H1 (cell line): ENCODE results near the gene NDUFB5. TPM values are rescaled to one million over a fixed set of nuclear protein-coding genes. Genes with fewer than 3 reads are reported as not detected.

Experiments
- CTCF ChIA-PET: fragments of 300-600 bp; sonication (Branson Sonifier 250); formaldehyde crosslinking; loops from one replicate; lab custom pipeline; 2021; ENCODE audit not compliant: partially characterized antibody; lab: Charles Lee
- POLR2A ChIA-PET: fragments of 300-600 bp; sonication (Branson Sonifier 250); formaldehyde crosslinking; loops from one replicate; lab custom pipeline; 2021; ENCODE audit warnings: inconsistent platforms; ENCODE audit not compliant: partially characterized antibody; lab: Charles Lee
- DNase-seq, 2 experiments: peaks; one replicate each; pipeline versions ENCODE4 v3.0.0 to v3.0.0-alpha.2; 2010 to 2022; ENCODE audit warnings: low spot score in 2 of 2, low read depth in 1 of 2, mixed read lengths in 1 of 2
- FAIRE-seq: peaks from 2 replicates; lab custom pipeline; 2011; peaks lifted over from hg19 to GRCh38; lab: Jason Lieb, UNC
- H2AFZ ChIP-seq: 2 replicates; pipeline ENCODE4 v1.8.1; 2012; ENCODE audit warnings: low read length, inconsistent platforms
- H2AK5ac ChIP-seq: 2 replicates; pipeline ENCODE4 v1.6.1; 2013; ENCODE audit warnings: low read depth, low read length
- H2BK120ac ChIP-seq: replicated peaks from 2 replicates; pipeline ENCODE3; 2013; ENCODE audit warnings: low read depth, low read length, inconsistent platforms
- H2BK12ac ChIP-seq: 2 replicates; pipeline ENCODE4 v1.6.1; 2013; ENCODE audit warnings: low read depth, low read length
- H2BK15ac ChIP-seq: 2 replicates; pipeline ENCODE4 v1.6.1; 2013; ENCODE audit warnings: low read length
- H2BK20ac ChIP-seq: 2 replicates; pipeline ENCODE4 v1.6.1; 2013; ENCODE audit warnings: low read length
- H2BK5ac ChIP-seq: 2 replicates; pipeline ENCODE4 v1.6.1; 2013; ENCODE audit warnings: low read depth, low read length
- H3K14ac ChIP-seq: 2 replicates; pipeline ENCODE4 v1.6.1; 2013; ENCODE audit warnings: inconsistent platforms; ENCODE audit not compliant: insufficient read length
- H3K18ac ChIP-seq: 2 replicates; pipeline ENCODE4 v1.6.1; 2013; ENCODE audit warnings: low read length; ENCODE audit errors: extremely low read depth
- H3K23ac ChIP-seq: 2 replicates; pipeline ENCODE4 v1.6.1; 2013; ENCODE audit warnings: inconsistent platforms; ENCODE audit not compliant: insufficient read length
- H3K23me2 ChIP-seq: 2 replicates; pipeline ENCODE4 v1.6.1; 2013; ENCODE audit warnings: low read depth, low read length
- H3K27ac ChIP-seq: 2 replicates; pipeline ENCODE4 v1.6.1; 2011; ENCODE audit warnings: low read depth, low read length, inconsistent platforms
- H3K27me3 ChIP-seq, 4 experiments: replicated peaks in 1 of 4; 1 replicate in 1 of 4; 2 replicates in 3 of 4; pipeline versions ENCODE4 v1.6.1 to v1.8.1; 2011 to 2013; ENCODE audit warnings: low read length in 3 of 4, mild to moderate bottlenecking in 3 of 4, inconsistent platforms in 2 of 4, mixed read lengths in 2 of 4, moderate library complexity in 1 of 4; ENCODE audit not compliant: control insufficient read depth in 3 of 4, insufficient read depth in 3 of 4; ENCODE audit errors: extremely low read depth in 1 of 4
- H3K36me3 ChIP-seq, 4 experiments: 2 replicates each; pipeline versions ENCODE4 v1.6.1 to v1.8.1; 2011 to 2013; ENCODE audit warnings: mild to moderate bottlenecking in 4 of 4, low read length in 3 of 4, moderate library complexity in 2 of 4, control low read depth in 1 of 4, inconsistent platforms in 1 of 4; ENCODE audit not compliant: insufficient read depth in 4 of 4, control insufficient read depth in 2 of 4
- H3K4ac ChIP-seq: replicated peaks from 2 replicates; pipeline ENCODE3; 2013; ENCODE audit warnings: low read length, low read depth, mixed read lengths, inconsistent platforms; ENCODE audit not compliant: insufficient read length
- H3K4me1 ChIP-seq, 4 experiments: replicated peaks in 1 of 4; 1 replicate in 1 of 4; 2 replicates in 3 of 4; pipeline versions ENCODE4 v1.6.1 to v1.8.1; 2011 to 2013; ENCODE audit warnings: low read length in 3 of 4, inconsistent platforms in 2 of 4, mixed read lengths in 1 of 4; ENCODE audit not compliant: insufficient read depth in 4 of 4, control insufficient read depth in 3 of 4
- H3K4me2 ChIP-seq, 2 experiments: 2 replicates each; pipeline versions ENCODE4 v1.6.1 to v1.8.1; 2011 to 2013; ENCODE audit warnings: low read depth in 2 of 2, low read length in 2 of 2, control low read depth in 1 of 2, inconsistent platforms in 1 of 2, mild to moderate bottlenecking in 1 of 2; ENCODE audit not compliant: insufficient read depth in 1 of 2
- H3K4me3 ChIP-seq, 4 experiments: fragments of 200-600, 300-600 bp in 1 of 4; sonication (generic), shearing (Covaris generic), sonication (Bioruptor Twin) in 1 of 4; 2 replicates each; pipeline versions ENCODE4 v1.5.1 to v1.8.1; 2011 to 2016; ENCODE audit warnings: low read length in 4 of 4, low read depth in 3 of 4, control low read depth in 2 of 4, inconsistent platforms in 2 of 4, mild to moderate bottlenecking in 2 of 4, mixed read lengths in 1 of 4, moderate library complexity in 1 of 4; ENCODE audit not compliant: insufficient read depth in 2 of 4; ENCODE audit errors: extremely low read depth in 1 of 4
- H3K56ac ChIP-seq: replicated peaks from 2 replicates; pipeline ENCODE3; 2013; ENCODE audit warnings: low read depth, mild to moderate bottlenecking, mixed read lengths, low read length, inconsistent platforms; ENCODE audit not compliant: insufficient read length
- H3K79me1 ChIP-seq: 2 replicates; pipeline ENCODE4 v1.6.1; 2013; ENCODE audit warnings: low read depth, low read length, control low read depth
- H3K79me2 ChIP-seq, 2 experiments: 2 replicates each; pipeline versions ENCODE4 v1.6.1 to v1.8.1; 2012 to 2013; ENCODE audit warnings: low read length in 2 of 2, mild to moderate bottlenecking in 2 of 2, inconsistent platforms in 1 of 2; ENCODE audit not compliant: insufficient read depth in 2 of 2, control insufficient read depth in 1 of 2
- H3K9ac ChIP-seq, 4 experiments: replicated peaks in 1 of 4; 1 replicate in 1 of 4; 2 replicates in 3 of 4; pipeline versions ENCODE4 v1.6.1 to v1.8.1; 2011 to 2013; ENCODE audit warnings: low read depth in 3 of 4, low read length in 3 of 4, control low read depth in 2 of 4, mild to moderate bottlenecking in 2 of 4, moderate library complexity in 2 of 4, inconsistent platforms in 1 of 4; ENCODE audit errors: extremely low read depth in 1 of 4
- H3K9me3 ChIP-seq, 2 experiments: 2 replicates each; pipeline versions ENCODE4 v1.6.1 to v1.8.1; 2012 to 2013; ENCODE audit warnings: mild to moderate bottlenecking in 2 of 2, moderate library complexity in 2 of 2, control low read depth in 1 of 2, inconsistent platforms in 1 of 2, low read depth in 1 of 2, low read length in 1 of 2, mixed read lengths in 1 of 2; ENCODE audit not compliant: insufficient read depth in 2 of 2
- H4K20me1 ChIP-seq, 2 experiments: replicated peaks in 1 of 2; 2 replicates each; pipeline versions ENCODE3 to v1.8.1; 2011 to 2013; ENCODE audit warnings: inconsistent platforms in 2 of 2, low read length in 2 of 2, mild to moderate bottlenecking in 1 of 2; ENCODE audit not compliant: insufficient read depth in 2 of 2, control insufficient read depth in 1 of 2
- H4K5ac ChIP-seq: 2 replicates; pipeline ENCODE4 v1.6.1; 2013; ENCODE audit warnings: low read length, low read depth, mixed read lengths, inconsistent platforms; ENCODE audit not compliant: insufficient read length
- H4K8ac ChIP-seq: 2 replicates; pipeline ENCODE4 v1.8.0; 2013; ENCODE audit warnings: mild to moderate bottlenecking, moderate library complexity, low read length, inconsistent platforms; ENCODE audit not compliant: insufficient read depth; ENCODE audit errors: extremely low read depth
- H4K91ac ChIP-seq: replicated peaks from 2 replicates; pipeline ENCODE3; 2013; ENCODE audit warnings: low read length, mixed read lengths, inconsistent platforms; ENCODE audit not compliant: insufficient read length
- CBX8 ChIP-seq: fragments of 300-800, 300-1000 bp; sonication (generic); IDR thresholded peaks from 2 replicates; pipeline ENCODE4 v1.7.1; 2016; ENCODE audit warnings: low read depth, low read length, borderline replicate concordance
- CTBP2 ChIP-seq: IDR thresholded peaks from 2 replicates; pipeline ENCODE4 v1.7.0; 2011; ENCODE audit warnings: borderline replicate concordance, mild to moderate bottlenecking, moderate library complexity, mixed read lengths, low read length; ENCODE audit not compliant: insufficient read depth, insufficient read length
- GABPA ChIP-seq: IDR thresholded peaks from 2 replicates; pipeline ENCODE4 v1.6.1; 2011; ENCODE audit warnings: mild to moderate bottlenecking, low read length, moderate library complexity, borderline replicate concordance; ENCODE audit not compliant: insufficient read depth
- MAFK ChIP-seq: IDR thresholded peaks from 2 replicates; pipeline ENCODE4 v1.6.1; 2012; ENCODE audit warnings: low read depth, mild to moderate bottlenecking, improper control_type of control experiment, low read length
- WGBS, 2 experiments: shearing (Covaris generic) in 1 of 2; methylation state at CpG; one replicate each; pipeline versions ENCODE4 v1.1.6 to v1.1.7; 2013 to 2015; ENCODE audit warnings: low lambda C conversion rate in 2 of 2, mixed read lengths in 2 of 2, inconsistent platforms in 1 of 2, low coverage in 1 of 2, missing lambda C conversion rate in 1 of 2; ENCODE audit not compliant: insufficient replicate concordance in 2 of 2, insufficient coverage in 1 of 2, insufficient read length in 1 of 2; ENCODE audit errors: extremely low coverage in 1 of 2, missing lambda C conversion rate in 1 of 2; 5-methylcytosine and 5-hydroxymethylcytosine counted together
- polyA plus RNA-seq, 7 experiments: library from polyadenylated mRNA; depleted of rRNA in 3 of 7; stranded (reverse) in 5 of 7; unstranded in 2 of 7; fragments of >200 nt in 5 of 7; fragments of 200-250 nt in 2 of 7; gene quantifications; 1 replicate in 5 of 7; 2 replicates in 1 of 7; 4 replicates in 1 of 7; pipeline versions ENCODE4 v1.2.1 to v1.2.3, GENCODE V29; 2011 to 2013; ENCODE audit warnings: missing spikeins in 2 of 7, mixed read lengths in 2 of 7
- total RNA-seq: library from RNA; stranded (reverse); fragmentation: NEBNext Ultra II Directional; extraction: Animal tissue kit (Norgen Biotek cat#: 25700); gene quantifications from 2 replicates; pipeline ENCODE4 v1.2.1, GENCODE V29; 2021
- TF ChIP-seq, protein P1 (sequence below), 3 experiments: IDR thresholded peaks; 1 replicate in 2 of 3; 2 replicates in 1 of 3; pipeline versions ENCODE4 v1.5.1 to v1.6.1; 2011; ENCODE audit warnings: low read length in 3 of 3, mild to moderate bottlenecking in 3 of 3, inconsistent platforms in 2 of 3, low read depth in 1 of 3, moderate library complexity in 1 of 3; ENCODE audit not compliant: insufficient read depth in 1 of 3; ENCODE audit errors: control extremely low read depth in 1 of 3
- TF ChIP-seq, protein P2 (sequence below): IDR thresholded peaks from 2 replicates; pipeline ENCODE4 v1.6.1; 2012; ENCODE audit warnings: inconsistent platforms
- TF ChIP-seq, protein P3 (sequence below): IDR thresholded peaks from 2 replicates; pipeline ENCODE4 v1.6.1; 2011; ENCODE audit warnings: low read length, improper control_type of control experiment

The NDUFB5 gene
- total and polyA plus RNA-seq, 2 of the 8 experiments (the other 6 are each of a cell fraction or from before 2014, with no cell fraction given), result 46.1 to 85.8 TPM

DNA sequence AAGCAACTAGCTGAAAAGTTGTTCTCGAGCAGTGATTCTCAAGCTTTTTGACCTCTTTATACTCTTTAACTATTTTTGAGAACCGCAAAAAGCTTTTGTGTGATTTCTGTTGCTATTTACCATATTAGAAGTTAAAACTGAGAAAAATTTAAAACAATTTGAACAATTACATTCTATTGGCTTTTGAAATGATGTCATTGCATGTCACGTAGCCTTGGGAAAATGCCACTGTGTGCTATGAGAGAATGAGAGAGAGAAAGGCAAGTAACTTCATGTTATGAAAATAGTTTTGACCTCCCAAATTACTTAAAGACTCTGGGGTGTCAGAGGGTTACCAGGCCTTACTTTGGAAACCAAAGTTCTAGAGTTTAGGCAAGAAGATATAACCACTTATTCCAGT is 56.3 kb downstream of the NDUFB5 start:
- DNase-seq, result no peak
- H3K23me2 ChIP-seq, result no peaks in the 10 kb centered on the region
- peaks cover 23% of the 10 kb centered on the region for H3K79me1 ChIP-seq
- no peaks in the 10 kb centered on the region for H3K36me3 ChIP-seq
- H2BK12ac ChIP-seq, result no peak overlapping the region
- H3K18ac ChIP-seq, result no peak overlapping the region
- FAIRE-seq, result no peak
- peaks cover 0 to 6% (median 3%) of the 10 kb centered on the region in 4 experiments; a peak in 3 of 7 replicates for H3K4me1 ChIP-seq
- no peak overlapping the region for H4K5ac ChIP-seq
- no peak overlapping the region for H3K4ac ChIP-seq
- H2BK120ac ChIP-seq, result no peak overlapping the region
- H3K27ac ChIP-seq, result no peak overlapping the region
- no peak overlapping the region for H3K56ac ChIP-seq
- H3K14ac ChIP-seq, result no peak overlapping the region
- H3K4me3 ChIP-seq, result no peak overlapping the region
- no peak overlapping the region for H2AFZ ChIP-seq
- no peak overlapping the region for H2AK5ac ChIP-seq
- no peak overlapping the region for H3K4me2 ChIP-seq
- peaks cover 21 to 94% of the 10 kb centered on the region in 2 experiments for H3K79me2 ChIP-seq
- TF ChIP-seq, protein P1, sequence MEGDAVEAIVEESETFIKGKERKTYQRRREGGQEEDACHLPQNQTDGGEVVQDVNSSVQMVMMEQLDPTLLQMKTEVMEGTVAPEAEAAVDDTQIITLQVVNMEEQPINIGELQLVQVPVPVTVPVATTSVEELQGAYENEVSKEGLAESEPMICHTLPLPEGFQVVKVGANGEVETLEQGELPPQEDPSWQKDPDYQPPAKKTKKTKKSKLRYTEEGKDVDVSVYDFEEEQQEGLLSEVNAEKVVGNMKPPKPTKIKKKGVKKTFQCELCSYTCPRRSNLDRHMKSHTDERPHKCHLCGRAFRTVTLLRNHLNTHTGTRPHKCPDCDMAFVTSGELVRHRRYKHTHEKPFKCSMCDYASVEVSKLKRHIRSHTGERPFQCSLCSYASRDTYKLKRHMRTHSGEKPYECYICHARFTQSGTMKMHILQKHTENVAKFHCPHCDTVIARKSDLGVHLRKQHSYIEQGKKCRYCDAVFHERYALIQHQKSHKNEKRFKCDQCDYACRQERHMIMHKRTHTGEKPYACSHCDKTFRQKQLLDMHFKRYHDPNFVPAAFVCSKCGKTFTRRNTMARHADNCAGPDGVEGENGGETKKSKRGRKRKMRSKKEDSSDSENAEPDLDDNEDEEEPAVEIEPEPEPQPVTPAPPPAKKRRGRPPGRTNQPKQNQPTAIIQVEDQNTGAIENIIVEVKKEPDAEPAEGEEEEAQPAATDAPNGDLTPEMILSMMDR (IDR thresholded peaks at IDR 0.05; ENCODE audit: control extremely low read depth in 1 of 3, insufficient read depth in 1 of 3, low read depth in 1 of 3, low read length in 3 of 3), result no peak
- TF ChIP-seq CBX8 (no peak), CTBP2 (no peak), MAFK (no peak), GABPA (no peak)
- TF ChIP-seq, protein P2, sequence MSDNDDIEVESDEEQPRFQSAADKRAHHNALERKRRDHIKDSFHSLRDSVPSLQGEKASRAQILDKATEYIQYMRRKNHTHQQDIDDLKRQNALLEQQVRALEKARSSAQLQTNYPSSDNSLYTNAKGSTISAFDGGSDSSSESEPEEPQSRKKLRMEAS, result no peak
- TF ChIP-seq, protein P3, sequence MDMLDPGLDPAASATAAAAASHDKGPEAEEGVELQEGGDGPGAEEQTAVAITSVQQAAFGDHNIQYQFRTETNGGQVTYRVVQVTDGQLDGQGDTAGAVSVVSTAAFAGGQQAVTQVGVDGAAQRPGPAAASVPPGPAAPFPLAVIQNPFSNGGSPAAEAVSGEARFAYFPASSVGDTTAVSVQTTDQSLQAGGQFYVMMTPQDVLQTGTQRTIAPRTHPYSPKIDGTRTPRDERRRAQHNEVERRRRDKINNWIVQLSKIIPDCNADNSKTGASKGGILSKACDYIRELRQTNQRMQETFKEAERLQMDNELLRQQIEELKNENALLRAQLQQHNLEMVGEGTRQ, result no peak
- H3K9ac ChIP-seq, result no peak overlapping the region
- peaks cover 5 to 7% of the 10 kb centered on the region in 2 experiments for H4K20me1 ChIP-seq
- no peak overlapping the region for H4K91ac ChIP-seq
- H3K9me3 ChIP-seq, result no peaks in the 10 kb centered on the region
- H3K23ac ChIP-seq, result no peak overlapping the region
- no peak overlapping the region for H2BK15ac ChIP-seq
- no peak overlapping the region for H2BK20ac ChIP-seq
- ChIA-PET POLR2A (interaction anchor here (1.9 to 2.4 kb wide), 3 partner anchors 8 to 12 kb away, joined by 4 to 11 read pairs (median 9); partner anchors contain the start of gene USP13), CTCF (interaction anchor here (0.6 to 5.8 kb wide), 3 partner anchors 8 to 126 kb away, joined by 6 to 29 read pairs (median 7); partner anchors contain the start of gene USP13)
- no peak overlapping the region for H4K8ac ChIP-seq
- WGBS, 2 experiments, result 84% methylated on average over 3 of the region's 3 CpGs; no CpG with 5 or more reads in 1 of the 2 experiments
- H3K27me3 ChIP-seq, result no peaks in the 10 kb centered on the region
- H2BK5ac ChIP-seq, result no peak overlapping the region
